HCT116 (cell line): ENCODE results near the gene RCSD1.

Experiments
- CEBPB ChIP-seq: IDR thresholded peaks from 2 replicates; pipeline ENCODE4 v1.6.1; 2012; ENCODE audit warnings: low read depth
- CTCF ChIP-seq, 3 experiments: fragments of 200-600 bp in 1 of 3; sonication (generic) in 1 of 3; IDR thresholded peaks in 2 of 3; conservative IDR thresholded peaks in 1 of 3; 2 replicates each; pipeline ENCODE4 v1.5.1; 2012 to 2017; ENCODE audit warnings: low read depth in 2 of 3, low read length in 2 of 3, antibody characterized with exemption in 1 of 3, borderline replicate concordance in 1 of 3, control low read depth in 1 of 3, mild to moderate bottlenecking in 1 of 3, mixed read lengths in 1 of 3, mixed run types in 1 of 3, moderate library complexity in 1 of 3; ENCODE audit not compliant: insufficient read depth in 1 of 3
- EGR1 ChIP-seq: IDR thresholded peaks from 2 replicates; pipeline ENCODE4 v1.6.1; 2012; ENCODE audit warnings: low read depth
- ELF1 ChIP-seq: IDR thresholded peaks from 2 replicates; pipeline ENCODE4 v1.6.1; 2012; ENCODE audit warnings: low read depth, borderline replicate concordance
- EZH2 ChIP-seq: fragments of 200-600 bp; sonication (generic); IDR thresholded peaks from 2 replicates; pipeline ENCODE4 v1.6.1; 2017; ENCODE audit warnings: antibody characterized with exemption, mixed run types
- EZH2phosphoT487 ChIP-seq: fragments of 200-600 bp; IDR thresholded peaks from 2 replicates; pipeline ENCODE4 v1.6.1; 2018; ENCODE audit warnings: antibody characterized with exemption, borderline replicate concordance
- MAX ChIP-seq: IDR thresholded peaks from 2 replicates; pipeline ENCODE4 v1.6.1; 2012
- POLR2A ChIP-seq: IDR thresholded peaks from 2 replicates; pipeline ENCODE4 v1.7.0; 2011; ENCODE audit warnings: borderline replicate concordance; ENCODE audit not compliant: insufficient read depth, insufficient read length; ENCODE audit errors: extremely low read depth
- RAD21 ChIP-seq: IDR thresholded peaks from 2 replicates; pipeline ENCODE4 v1.6.1; 2012; ENCODE audit warnings: low read depth, mild to moderate bottlenecking
- REST ChIP-seq: IDR thresholded peaks from 2 replicates; pipeline ENCODE4 v1.6.1; 2012; ENCODE audit warnings: low read depth
- ZNF274 ChIP-seq: fragments of 200-500 bp; sonication (Bioruptor generic); IDR thresholded peaks from 2 replicates; pipeline ENCODE4 v1.6.1; 2014; ENCODE audit warnings: mild to moderate bottlenecking, low read depth, low read length, inconsistent platforms

GRCh38 chr1:167612587-167613385, 17.2 kb upstream of the RCSD1 start:
- no peak for TF ChIP-seq CTCF (IDR thresholded peaks at IDR 0.05 in 2 of 3, conservative IDR thresholded peaks at IDR 0.05 in 1 of 3; ENCODE audit: borderline replicate concordance in 1 of 3, insufficient read depth in 1 of 3, low read depth in 2 of 3, low read length in 2 of 3)
- TF ChIP-seq EZH2: no peak
- no peak for TF ChIP-seq POLR2A
- TF ChIP-seq REST: no peak
- no peak for TF ChIP-seq ZNF274
- no peak for TF ChIP-seq EZH2phosphoT487
- TF ChIP-seq RAD21: no peak
- TF ChIP-seq MAX: no peak
- TF ChIP-seq EGR1: no peak
- no peak for TF ChIP-seq ELF1
- TF ChIP-seq CEBPB: no peak
